A673 (cell line): ENCODE measurements around the gene WDR20.

ENCODE experiments used
- EZH2 ChIP-seq: fragments of 200-600 bp; sonication (generic); IDR thresholded peaks from 2 replicates; pipeline ENCODE4 v1.6.1; 2017; ENCODE audit warnings: borderline replicate concordance, low read depth, mild to moderate bottlenecking, mixed read lengths, antibody characterized with exemption, low read length; ENCODE audit not compliant: poor library complexity, severe bottlenecking
- TF ChIP-seq, protein P1 (sequence below): fragments of 300-800, 200-600 bp; sonication (generic); conservative IDR thresholded peaks from 2 replicates; pipeline ENCODE4 v1.5.1; 2017; ENCODE audit warnings: low read depth, mild to moderate bottlenecking, antibody characterized with exemption, low read length, moderate library complexity, mixed read lengths

GRCh38 chr14:102227184-102227964 lies 87.7 kb downstream of the WDR20 start:
- no peak for TF ChIP-seq EZH2
- TF ChIP-seq, protein P1, sequence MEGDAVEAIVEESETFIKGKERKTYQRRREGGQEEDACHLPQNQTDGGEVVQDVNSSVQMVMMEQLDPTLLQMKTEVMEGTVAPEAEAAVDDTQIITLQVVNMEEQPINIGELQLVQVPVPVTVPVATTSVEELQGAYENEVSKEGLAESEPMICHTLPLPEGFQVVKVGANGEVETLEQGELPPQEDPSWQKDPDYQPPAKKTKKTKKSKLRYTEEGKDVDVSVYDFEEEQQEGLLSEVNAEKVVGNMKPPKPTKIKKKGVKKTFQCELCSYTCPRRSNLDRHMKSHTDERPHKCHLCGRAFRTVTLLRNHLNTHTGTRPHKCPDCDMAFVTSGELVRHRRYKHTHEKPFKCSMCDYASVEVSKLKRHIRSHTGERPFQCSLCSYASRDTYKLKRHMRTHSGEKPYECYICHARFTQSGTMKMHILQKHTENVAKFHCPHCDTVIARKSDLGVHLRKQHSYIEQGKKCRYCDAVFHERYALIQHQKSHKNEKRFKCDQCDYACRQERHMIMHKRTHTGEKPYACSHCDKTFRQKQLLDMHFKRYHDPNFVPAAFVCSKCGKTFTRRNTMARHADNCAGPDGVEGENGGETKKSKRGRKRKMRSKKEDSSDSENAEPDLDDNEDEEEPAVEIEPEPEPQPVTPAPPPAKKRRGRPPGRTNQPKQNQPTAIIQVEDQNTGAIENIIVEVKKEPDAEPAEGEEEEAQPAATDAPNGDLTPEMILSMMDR = no peak
